HG03097 (cell line): ENCODE data around the gene LOXL1.
"Not testable (repeated sequence)": the region's sequence is repeated elsewhere in the genome, so short reads cannot be mapped to it uniquely, and the experiment has no call there.

Experiments used
- ATAC-seq: cut with Tn5 transposase; IDR thresholded peaks from one replicate; pipeline ENCODE4 v1.9.1; 2021; ENCODE audit not compliant: unreplicated experiment, low FRiP score

Gene LOXL1

DNA sequence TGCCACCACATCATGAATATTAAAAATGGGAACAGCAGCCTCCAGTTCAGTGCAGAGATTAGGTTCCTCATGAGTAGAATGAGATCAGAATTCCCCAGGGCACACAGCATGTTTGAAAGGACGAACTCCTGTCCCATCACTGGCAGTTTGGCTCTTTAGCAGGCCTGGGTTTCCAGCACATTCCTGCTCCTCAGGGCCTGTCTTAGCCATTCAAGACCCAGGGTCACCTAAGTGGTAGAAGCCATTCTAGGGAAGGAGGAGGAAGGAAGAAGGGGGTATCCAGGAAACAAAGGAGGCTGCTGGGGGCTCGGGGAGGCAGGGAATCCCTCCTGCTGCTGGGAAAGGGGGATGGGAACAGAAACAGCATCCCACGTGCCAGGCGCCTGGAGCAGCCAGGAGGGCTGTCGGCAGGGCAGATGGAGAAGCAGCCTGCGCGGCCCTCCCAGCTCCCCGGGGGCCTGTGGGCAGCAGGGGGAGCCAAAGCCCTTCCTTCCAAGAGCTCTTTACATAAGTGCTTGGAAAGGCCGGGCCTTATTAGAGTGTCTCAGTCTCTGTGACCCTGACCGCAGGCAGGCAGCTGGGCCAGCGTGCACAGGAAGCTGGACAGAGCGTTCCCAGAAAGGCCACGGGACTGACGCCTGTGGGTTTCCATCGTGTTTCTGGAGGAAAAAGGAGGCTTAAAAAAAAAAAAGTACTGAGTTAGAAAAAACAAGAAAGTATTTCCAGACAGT, 24.7 kb downstream of the LOXL1 start:
- ATAC-seq = no peak

DNA sequence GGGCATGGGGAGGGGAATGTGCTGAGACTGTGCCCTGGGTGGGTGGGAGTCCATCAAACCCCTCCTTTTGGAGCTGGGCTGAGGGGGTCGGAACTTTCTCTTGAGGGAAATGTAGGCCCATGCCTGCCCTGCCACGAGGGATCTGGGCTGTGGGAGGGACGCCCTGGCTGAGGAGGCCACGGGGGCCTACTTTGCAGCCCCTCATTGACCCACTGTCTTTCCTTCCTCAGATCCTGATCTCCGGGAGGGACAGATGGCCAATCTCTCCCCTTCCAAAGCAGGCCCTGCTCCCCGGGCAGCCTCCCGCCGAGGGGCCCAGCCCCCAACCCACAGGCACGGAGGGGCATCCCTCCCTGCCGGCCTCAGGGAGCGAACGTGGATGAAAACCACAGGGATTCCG, 25.3 kb downstream of the LOXL1 start:
- no peak for ATAC-seq

DNA sequence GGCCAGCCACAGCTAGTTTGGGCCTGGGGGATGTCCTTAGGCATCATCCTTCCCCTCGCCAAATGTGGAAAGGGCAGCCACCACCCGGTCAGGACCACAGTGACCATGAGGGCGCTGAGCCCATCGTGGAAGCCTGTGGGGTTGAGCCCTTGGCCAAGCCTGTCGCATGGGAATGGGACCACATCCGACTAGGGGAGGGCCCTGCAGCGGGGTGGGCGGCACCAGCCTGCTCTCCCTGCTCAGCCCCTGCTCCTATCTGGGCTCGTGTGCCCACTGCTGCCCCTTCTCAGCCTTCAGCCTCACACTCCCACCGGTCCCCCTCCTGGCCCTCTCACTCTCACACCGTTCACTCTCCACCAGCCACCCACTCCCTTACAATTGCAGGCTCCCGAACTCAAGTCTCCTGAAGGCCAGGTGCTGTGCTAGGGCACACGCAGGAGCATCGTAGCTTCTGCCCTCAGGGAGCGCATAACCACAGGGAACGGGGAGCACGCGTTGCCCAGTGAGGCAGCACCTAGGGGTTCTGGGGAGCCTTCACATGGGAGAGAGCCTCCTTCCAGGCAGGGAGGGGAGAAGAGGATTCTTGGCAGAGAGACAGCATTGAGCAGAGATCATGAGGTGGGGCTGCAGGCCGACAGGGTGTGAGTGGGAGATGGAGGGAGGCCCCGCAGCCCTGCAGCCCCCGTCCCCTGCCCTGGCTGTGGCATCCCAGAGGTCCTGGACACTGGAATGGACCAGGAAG, 26.1 kb downstream of the LOXL1 start:
- ATAC-seq = no peak

DNA sequence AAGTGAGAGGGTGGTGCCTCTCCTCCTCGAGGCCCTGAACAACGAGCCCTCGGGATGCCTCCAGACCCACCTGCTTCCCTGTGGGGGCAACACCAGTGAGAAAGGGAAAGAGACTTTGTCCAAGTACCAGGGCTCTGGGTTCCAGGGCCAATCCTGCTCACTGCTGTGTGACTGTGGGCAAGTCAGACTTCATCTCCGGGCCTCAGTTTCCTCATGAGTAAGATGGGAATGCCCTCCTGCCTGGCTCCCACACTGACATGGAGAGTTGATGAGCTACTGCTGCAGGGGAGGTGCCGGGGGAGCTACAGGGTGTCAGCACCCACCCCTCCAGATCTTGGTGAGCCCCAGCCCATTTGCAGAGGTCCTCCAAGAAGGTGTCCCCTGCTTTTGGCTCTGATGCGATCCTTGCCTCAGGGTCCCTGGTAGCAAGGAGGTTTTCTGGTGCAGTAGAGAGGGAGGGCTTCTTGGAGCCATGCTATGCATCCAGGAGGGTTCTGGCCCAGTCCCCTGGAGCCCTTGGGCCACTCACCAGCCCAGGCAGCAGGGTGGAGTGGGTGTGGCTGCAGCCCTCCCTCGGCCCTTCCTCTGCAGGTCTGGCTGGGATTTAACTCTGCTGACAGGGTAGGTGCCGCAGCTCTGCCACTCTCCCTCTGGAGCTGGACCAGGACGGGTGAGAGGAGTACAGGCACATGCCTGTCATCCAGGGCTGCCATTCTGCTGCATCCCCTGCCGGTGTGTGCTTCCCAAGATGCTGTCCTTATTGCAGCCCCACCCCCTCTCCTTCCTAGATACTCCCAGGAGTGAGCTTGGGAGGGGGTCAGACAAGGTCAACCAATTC, 26.9 kb downstream of the LOXL1 start:
- ATAC-seq = no peak

DNA sequence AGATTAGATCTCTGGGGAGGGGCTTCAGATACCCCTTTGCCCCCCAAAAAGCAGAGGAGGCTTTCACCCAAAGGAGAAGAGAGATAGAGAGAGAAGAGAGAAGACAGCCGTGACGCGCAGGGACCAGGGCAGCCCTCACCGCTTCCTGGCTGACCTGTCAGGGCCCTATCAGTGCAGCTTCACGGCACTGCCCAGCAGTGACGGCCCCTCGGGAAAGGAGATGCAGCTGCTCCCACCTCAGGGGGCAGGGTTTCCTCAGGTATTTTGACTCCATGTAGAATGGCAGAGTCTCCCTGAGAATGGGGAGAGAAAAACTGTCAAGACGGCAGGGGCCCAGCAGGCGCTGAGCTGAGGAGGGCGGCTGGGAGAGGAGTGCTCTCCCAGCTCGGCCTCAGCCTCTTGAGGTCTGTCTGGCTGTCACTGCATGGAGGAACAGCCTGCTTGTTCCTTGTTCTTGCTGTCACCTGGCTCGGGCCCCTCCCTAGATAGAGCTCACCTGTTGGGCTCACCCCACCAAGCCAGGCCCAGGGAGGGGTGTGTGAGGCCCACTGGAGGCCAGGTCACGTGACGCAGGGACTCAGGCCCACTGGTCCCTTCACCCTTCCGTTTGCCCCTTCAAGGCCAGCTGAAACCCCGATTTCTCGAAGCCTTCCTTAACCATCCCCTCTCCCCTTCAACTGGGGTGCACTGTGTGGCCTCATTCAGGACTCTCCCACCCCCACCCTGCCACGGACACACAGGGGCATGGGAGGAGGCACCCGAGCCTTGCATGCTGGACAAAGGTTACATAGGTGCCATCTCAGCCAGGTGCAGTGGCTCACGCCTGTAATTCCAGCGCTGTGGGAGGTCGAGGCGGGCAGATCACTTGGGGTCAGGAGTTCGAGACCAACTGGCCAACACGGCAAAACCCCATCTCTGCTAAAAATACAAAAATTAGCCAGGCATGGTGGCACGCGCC, 28.2 kb downstream of the LOXL1 start:
- no peak for ATAC-seq

DNA sequence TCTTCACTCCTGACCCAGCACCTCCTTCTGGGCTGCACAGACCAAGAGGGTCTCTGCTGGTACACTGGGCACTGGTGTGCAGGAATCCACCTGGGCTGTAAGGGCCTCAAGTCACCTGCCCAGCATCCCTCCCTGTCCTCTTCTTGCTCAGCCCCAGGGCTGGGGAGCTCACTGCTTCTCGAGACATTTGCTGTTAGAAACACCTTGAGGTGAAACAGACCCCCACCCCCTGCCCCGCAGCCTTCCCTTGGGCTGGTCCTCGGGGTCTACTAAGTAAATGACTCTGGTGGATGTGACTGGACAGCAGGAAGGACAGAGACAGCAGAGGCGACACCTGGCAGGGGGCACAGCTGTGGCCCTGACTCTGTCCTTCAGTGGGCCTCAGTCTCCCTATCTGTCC, 29.1 kb downstream of the LOXL1 start:
- ATAC-seq = no peak

DNA sequence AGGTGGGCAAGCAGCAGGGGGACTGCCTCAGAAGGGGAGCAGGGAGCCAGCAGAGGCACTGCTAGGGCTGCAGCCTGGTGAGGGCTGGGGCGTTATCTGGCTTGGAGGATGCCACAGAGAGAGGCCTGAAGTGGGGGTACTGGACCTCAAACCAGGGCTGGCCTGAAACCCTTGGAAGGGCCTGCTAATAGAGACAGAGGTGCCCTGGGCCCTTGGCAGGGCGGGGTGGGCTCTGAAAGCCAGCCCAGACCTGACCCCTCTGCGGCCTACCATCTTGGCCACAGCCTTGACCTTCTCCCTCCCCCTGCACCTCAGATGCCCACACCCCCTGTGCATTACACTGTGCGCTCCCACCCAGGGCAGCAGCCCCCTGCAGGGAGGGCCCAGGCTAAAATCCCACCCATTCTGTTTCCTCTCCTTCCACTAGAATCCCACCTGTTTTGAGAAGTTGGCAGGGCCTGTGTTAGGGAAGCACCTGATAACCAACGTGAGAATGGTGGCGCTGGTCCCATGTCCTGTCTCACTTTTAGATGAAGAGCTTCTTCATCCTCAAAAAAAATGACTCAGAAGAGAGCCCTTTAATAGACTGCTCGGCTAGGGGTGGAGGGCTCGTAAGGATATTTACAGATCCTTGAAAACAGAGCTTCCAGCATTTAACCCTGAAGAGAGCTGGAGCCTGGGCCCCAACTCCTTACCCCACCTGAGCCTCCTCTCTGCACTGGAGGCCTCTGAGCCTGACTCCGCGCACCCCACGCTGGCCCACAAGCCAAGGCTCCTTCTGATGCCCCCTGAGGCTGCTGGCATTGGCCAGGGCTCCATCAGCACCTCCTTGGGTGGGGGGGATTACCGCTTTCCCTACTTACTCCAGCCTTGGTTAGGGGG, 29.8 kb downstream of the LOXL1 start:
- ATAC-seq = no peak

DNA sequence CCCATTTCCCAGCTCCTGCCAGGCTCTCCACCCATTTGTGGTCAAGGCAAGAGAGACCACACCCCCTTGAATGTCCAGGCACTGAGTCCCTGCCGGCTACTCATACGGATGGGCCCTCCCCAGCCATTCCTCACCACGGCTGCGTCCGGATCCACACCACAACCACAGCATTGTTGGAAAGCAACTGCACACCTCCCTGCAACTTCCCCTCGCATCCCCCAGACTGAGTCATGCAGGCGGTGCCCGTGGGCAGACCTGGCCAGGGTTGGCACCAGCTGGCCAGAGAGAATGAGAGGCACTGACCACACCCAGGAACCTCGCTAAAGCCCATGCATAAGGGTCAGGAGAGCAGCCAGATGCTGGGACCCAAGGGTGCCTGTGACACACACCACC, 30.5 kb downstream of the LOXL1 start:
- no peak for ATAC-seq

DNA sequence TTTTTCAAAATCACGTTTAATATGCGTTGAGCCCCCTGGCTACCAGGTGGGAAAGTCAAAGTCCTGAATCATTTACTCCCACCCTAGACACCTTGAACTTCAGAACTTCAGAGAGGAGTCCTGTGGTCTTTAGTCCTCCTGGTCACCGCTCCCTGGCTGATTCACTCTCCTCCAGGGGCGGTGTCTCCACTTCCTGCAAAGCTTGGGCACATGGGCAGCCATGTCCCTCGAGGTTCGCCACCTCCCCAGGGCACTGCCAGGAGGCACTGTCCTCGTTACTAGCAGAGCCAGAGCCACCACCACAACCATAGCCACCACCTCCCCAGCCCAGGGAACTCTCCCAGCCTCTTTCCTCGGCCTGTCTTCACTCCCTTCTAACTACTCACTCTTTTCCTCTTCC, 31.0 kb downstream of the LOXL1 start:
- ATAC-seq = no peak

DNA sequence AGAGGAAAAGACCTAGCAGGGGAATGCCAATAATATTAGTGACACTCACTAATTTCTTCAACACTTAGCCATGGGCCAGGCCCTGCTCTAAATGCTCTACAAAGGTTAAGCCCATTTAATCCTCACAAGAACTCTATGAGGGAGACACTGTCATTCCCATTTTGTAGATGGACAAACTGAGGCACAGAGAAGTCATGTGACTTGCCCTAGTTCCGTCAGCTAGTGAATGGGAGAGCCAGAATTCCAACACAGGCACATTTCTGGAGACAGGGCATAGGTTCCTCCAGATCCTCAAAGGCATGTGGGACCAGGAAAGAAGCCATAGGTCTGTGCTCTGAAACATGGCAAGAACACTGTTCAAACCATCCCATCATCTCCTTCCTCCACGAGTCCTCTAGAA, 31.5 kb downstream of the LOXL1 start:
- ATAC-seq = no peak

DNA sequence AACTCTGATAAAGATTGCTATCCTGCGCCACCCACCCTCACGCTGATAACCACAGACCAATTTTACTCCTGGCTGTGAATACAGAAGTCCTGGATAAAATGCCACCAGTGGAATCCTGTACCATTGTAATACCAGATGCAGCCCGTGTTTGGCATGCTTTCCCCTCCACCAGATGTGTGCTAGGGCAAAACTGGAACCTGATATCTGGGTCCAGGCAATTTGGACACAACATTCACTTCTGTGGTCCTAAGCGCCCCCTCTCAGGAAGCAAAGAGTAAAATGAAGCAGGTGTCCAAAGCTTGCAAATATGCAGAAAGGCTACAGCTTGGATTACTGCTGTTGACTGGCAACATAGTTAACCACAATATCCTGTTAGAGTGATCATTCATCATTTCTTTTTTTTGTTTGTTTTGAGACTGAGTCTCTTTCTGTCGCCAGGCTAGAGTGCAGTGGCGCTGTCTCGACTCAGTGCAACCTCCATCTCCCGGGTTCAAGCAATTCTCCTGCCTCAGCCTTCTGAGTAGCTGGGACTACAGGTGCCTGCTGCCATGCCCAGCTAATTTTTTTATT, 32.8 kb downstream of the LOXL1 start:
- no peak for ATAC-seq

DNA sequence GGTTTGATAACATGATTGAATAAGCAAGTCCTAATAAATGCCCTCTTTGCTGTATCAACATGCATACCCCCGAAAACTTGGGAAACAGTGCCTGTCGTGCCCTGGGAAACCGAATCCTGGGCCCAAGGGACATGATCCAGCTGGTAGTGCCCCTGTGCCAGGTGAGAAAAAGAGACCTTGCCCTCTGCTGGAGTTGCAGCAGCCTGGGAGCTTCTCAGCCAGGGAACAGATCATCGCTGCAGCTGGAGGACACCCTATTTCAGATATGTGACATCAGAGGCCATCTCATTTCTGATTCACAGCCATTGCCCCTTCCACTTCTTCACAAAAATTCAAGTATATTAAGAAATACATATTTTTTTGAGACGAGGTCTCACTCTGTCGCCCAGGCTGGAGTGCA, 33.5 kb downstream of the LOXL1 start:
- ATAC-seq = no peak

DNA sequence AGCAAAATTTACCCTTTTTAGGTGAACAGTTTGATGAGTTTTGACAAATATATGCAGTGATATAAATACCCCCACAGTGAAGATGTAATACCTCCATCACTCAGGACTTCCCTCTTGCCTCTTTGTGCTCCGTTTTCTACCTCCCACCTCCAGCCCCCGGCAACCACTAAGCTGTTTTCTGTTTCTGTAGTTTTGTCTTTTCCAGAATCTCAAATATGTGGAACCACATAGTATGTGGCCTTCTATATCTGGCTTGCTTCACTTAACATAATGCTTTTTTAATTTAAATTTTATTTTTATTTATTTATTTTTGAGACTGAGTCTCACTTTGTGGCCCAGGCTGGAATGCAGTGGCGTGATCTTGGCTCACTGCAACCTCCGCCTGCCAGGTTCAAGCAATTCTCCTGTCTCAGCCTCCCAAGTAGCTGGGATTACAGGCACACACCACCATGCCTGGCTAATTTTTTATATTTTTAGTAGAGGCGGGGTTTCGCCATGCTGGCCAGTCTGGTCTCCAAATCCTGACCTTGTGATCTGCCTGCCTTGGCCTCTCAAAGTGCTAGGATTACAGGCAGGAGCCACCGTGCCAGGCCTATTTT, 34.3 kb downstream of the LOXL1 start:
- ATAC-seq = not testable (repeated sequence)

DNA sequence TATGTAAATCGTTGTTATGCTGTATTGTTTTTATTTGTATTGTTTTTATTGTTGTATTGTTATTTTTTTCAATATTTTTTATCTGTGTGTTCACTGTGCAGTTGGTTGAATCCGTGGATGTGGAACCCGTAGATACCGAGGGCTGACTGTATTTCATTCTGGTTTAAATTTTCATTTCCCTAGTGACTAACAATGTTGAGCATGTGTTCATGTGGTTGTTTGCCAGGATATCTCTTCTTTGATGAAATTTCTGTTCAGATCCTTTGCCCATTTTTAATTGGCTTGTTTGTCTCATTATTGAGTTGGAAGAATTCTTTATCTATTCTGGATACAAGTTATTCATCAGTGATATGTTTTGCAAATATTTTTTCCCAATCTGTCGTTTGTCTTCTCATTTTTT, 36.2 kb downstream of the LOXL1 start:
- no peak for ATAC-seq

DNA sequence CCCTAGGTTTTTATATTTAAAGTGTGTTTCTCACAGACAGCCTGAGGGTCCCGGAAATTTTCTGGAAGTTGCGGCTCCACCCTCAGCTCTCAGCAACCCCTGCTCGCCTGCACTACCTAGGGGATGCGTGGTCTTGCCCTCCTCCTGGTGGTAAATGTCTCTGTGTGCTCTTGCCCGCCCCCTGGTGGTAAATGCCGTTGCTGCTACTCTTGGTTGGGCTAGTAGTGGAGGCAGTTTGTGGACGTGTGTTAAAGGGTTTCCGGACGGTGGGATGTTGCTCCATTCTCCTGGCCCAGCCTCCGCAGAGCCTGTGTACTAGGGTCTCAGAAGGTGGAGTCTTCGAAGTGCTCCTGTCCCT, 38.5 kb downstream of the LOXL1 start:
- ATAC-seq = peak; percentile 57

DNA sequence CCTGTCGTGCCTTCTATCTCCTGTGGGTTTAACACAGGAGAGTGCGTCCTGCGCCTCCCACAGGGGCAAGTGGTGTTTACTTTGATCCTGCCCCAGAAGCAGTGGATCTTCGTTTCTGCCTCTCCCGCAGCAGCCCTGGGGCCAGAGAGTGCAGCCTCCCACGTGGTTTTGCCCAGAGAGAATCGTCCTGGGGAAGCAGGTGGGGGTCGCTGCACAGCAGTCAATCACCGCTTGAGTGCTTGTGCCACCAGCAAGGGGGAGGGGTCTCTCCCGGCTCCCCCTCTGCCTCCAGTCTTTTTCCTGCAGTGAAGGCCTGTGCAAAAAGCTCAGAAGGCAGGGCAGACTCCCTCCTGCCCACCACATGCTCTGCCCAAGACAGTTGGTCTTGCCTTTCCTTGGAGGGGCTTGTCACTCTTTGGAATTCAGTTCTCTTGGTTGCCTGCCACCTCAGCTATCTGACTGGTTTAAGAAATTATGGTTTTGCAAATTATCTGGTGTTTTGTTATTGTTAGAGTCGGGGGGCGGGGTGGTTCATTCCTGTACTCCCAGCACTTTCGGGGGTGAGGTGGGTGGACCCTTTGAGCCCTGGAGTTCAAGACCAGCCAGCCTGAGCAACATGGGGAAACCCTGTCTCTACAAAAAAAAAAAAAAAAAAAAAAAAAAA, 39.0 kb downstream of the LOXL1 start:
- peak; percentile 28 for ATAC-seq

DNA sequence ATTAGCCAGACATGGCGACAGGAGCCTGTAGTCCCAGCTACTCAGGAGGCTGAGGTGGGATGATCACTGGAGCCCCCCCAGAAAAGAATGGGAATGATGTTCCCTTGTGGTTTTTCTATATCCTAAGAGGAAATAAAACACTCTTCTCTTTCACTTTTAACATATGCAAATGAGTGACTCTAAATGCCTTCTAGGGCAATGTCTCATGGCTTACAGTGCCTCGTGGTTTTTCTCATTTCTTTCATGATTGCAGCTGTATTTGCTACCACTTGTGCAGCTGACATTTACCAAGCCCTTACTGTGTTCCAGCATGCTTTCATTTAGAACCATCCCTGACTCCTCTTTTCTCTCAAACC, 39.5 kb downstream of the LOXL1 start:
- no peak for ATAC-seq

DNA sequence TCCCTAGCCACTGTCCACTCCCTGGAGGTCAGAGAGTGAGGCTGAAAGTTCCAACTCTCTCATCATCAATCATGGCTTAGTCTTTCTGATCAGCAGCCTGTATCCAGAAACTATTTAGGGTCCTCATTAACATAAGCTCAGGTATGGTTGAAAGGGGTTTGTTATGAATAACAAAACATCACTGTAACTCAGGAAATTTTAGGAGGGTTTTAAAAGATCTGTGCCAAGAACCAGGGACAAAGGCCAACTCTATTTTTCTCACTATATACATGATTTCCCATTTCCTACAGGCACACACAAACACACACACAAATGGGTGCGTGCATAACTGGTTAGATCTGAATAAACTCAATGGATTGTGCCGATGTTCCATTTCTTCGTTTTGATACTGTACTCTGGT, 42.2 kb downstream of the LOXL1 start:
- ATAC-seq = no peak
